A673 (cell line): Measurements from ENCODE around the gene TECPR1. TPM values are rescaled to one million over a fixed set of nuclear protein-coding genes. Genes with fewer than 3 reads are reported as not detected.

Source experiments
- BruUV-seq: library from RNA; stranded (reverse); fragments of 400-500 nt; replicated peaks from 2 replicates; lab custom pipeline; 2021; lab: Mats Ljungman, UMichigan
- CTCF ChIA-PET: fragments of 300-600 bp; sonication (Branson Sonifier 250); formaldehyde crosslinking; loops from one replicate; lab custom pipeline; 2022; ENCODE audit warnings: antibody characterized with exemption; lab: Charles Lee
- POLR2A ChIA-PET: fragments of 300-600 bp; sonication (Branson Sonifier 250); formaldehyde crosslinking; loops from one replicate; lab custom pipeline; 2022; ENCODE audit warnings: antibody characterized with exemption; ENCODE audit not compliant: low non-redundant PET; lab: Charles Lee
- DNase-seq: peaks from one replicate; pipeline ENCODE4 v3.0.0-alpha.2; 2015; ENCODE audit warnings: low spot score
- H3K27ac ChIP-seq: fragments of 200-600 bp; sonication (generic); 2 replicates; pipeline ENCODE4 v1.5.1; 2016; ENCODE audit warnings: mixed run types, low read depth, mild to moderate bottlenecking, mixed read lengths, antibody characterized with exemption, low read length; ENCODE audit not compliant: poor library complexity, severe bottlenecking
- H3K27me3 ChIP-seq: fragments of 200-600 bp; sonication (generic); replicated peaks from 2 replicates; pipeline ENCODE4 v1.6.1; 2017; ENCODE audit warnings: mixed run types, low read depth, mild to moderate bottlenecking, mixed read lengths, antibody characterized with exemption, low read length; ENCODE audit not compliant: insufficient read depth, poor library complexity
- H3K36me3 ChIP-seq: fragments of 200-600 bp; sonication (generic); 2 replicates; pipeline ENCODE4 v1.6.1; 2016; ENCODE audit warnings: mixed run types, mild to moderate bottlenecking, mixed read lengths, antibody characterized with exemption, low read length; ENCODE audit not compliant: insufficient read depth, poor library complexity, severe bottlenecking
- H3K4me1 ChIP-seq: fragments of 200-600 bp; sonication (generic); 2 replicates; pipeline ENCODE4 v1.6.1; 2017; ENCODE audit warnings: mixed run types, mild to moderate bottlenecking, mixed read lengths, antibody characterized with exemption, low read length; ENCODE audit not compliant: insufficient read depth, poor library complexity, severe bottlenecking
- H3K4me3 ChIP-seq: fragments of 200-600 bp; sonication (generic); 2 replicates; pipeline ENCODE4 v1.5.1; 2016; ENCODE audit warnings: low read depth, mixed run types, mild to moderate bottlenecking, mixed read lengths, low read length; ENCODE audit not compliant: poor library complexity, severe bottlenecking
- H3K9me3 ChIP-seq: fragments of 200-600 bp; sonication (generic); 2 replicates; pipeline ENCODE4 v1.6.1; 2016; ENCODE audit warnings: mixed run types, low read depth, mild to moderate bottlenecking, mixed read lengths, antibody characterized with exemption, low read length; ENCODE audit not compliant: poor library complexity, severe bottlenecking
- EZH2 ChIP-seq: fragments of 200-600 bp; sonication (generic); IDR thresholded peaks from 2 replicates; pipeline ENCODE4 v1.6.1; 2017; ENCODE audit warnings: borderline replicate concordance, low read depth, mild to moderate bottlenecking, mixed read lengths, antibody characterized with exemption, low read length; ENCODE audit not compliant: poor library complexity, severe bottlenecking
- intact Hi-C: fragments of 100-400 bp; cut with micrococcal nuclease; formaldehyde crosslinking; loops from one replicate; pipeline ENCODE4 v1.10.0; 2022; ENCODE audit not compliant: unreplicated experiment
- total RNA-seq: library from RNA; stranded (reverse); gene quantifications from 2 replicates; pipeline ENCODE4 v1.2.3, GENCODE V29; 2021
- TF ChIP-seq, protein P1 (sequence below): fragments of 300-800, 200-600 bp; sonication (generic); conservative IDR thresholded peaks from 2 replicates; pipeline ENCODE4 v1.5.1; 2017; ENCODE audit warnings: low read depth, mild to moderate bottlenecking, antibody characterized with exemption, low read length, moderate library complexity, mixed read lengths

The TECPR1 gene
- total RNA-seq, 1 experiment from 2014 or later = 25.9 TPM

GRCh38 chr7:98242934-98243333, 9.1 kb downstream of the TECPR1 start:
- CTCF ChIA-PET = no interaction called here
- no peaks in the 10 kb centered on the region for H3K9me3 ChIP-seq
- H3K4me3 ChIP-seq = no peak overlapping the region
- H3K36me3 ChIP-seq = no peaks in the 10 kb centered on the region
- H3K4me1 ChIP-seq = no peaks in the 10 kb centered on the region
- no peaks in the 10 kb centered on the region for H3K27me3 ChIP-seq
- intact Hi-C loops = no loop called here
- no peak overlapping the region for H3K27ac ChIP-seq
- TF ChIP-seq, protein P1, sequence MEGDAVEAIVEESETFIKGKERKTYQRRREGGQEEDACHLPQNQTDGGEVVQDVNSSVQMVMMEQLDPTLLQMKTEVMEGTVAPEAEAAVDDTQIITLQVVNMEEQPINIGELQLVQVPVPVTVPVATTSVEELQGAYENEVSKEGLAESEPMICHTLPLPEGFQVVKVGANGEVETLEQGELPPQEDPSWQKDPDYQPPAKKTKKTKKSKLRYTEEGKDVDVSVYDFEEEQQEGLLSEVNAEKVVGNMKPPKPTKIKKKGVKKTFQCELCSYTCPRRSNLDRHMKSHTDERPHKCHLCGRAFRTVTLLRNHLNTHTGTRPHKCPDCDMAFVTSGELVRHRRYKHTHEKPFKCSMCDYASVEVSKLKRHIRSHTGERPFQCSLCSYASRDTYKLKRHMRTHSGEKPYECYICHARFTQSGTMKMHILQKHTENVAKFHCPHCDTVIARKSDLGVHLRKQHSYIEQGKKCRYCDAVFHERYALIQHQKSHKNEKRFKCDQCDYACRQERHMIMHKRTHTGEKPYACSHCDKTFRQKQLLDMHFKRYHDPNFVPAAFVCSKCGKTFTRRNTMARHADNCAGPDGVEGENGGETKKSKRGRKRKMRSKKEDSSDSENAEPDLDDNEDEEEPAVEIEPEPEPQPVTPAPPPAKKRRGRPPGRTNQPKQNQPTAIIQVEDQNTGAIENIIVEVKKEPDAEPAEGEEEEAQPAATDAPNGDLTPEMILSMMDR = no peak
- TF ChIP-seq EZH2 = no peak
- DNase-seq = no peak
- BruUV-seq = no TSS peak
- POLR2A ChIA-PET = no interaction called here

GRCh38 chr7:98242342-98242741, 9.7 kb downstream of the TECPR1 start:
- DNase-seq = no peak
- intact Hi-C loops = no loop called here
- Histone ChIP-seq H3K27ac (no peak overlapping the region), H3K4me3 (no peak overlapping the region), H3K9me3 (no peaks in the 10 kb centered on the region), H3K4me1 (no peaks in the 10 kb centered on the region), H3K27me3 (no peaks in the 10 kb centered on the region), H3K36me3 (no peaks in the 10 kb centered on the region)
- BruUV-seq = no TSS peak
- POLR2A ChIA-PET = no interaction called here
- TF ChIP-seq, protein P1 = no peak
- TF ChIP-seq EZH2 = no peak
- CTCF ChIA-PET = no interaction called here

DNA sequence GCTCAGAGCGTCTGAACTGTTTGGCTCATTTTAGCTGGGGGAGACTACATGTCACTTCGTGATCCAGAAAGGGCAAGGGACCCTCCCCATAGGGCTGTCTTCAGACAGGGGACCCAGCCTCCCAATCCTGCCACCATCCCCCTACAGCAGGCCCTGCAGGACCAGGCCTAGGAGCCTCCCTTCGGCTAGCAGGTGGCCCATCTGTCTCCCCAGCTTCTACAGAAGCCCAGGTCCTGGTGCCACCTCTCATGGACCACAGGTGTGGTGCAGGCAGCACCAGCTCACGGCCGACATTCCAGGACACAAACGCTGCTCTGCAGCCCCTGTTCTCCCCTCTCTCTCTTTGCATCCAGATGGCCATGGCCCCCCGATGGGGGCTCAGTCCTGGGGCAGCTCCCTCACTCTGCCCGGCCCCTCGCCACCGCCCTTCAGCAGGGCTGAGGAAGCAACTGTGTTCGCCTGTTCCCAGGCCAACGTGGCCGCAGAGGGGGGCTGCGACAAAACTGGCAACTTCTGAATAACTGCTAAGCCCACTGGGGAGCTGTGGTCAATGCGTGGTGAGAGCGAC, 10.3 kb downstream of the TECPR1 start:
- Histone ChIP-seq H3K4me1 (no peaks in the 10 kb centered on the region), H3K27me3 (no peaks in the 10 kb centered on the region), H3K9me3 (no peaks in the 10 kb centered on the region), H3K27ac (no peak overlapping the region), H3K36me3 (no peaks in the 10 kb centered on the region), H3K4me3 (no peak overlapping the region)
- ChIA-PET CTCF (no interaction called here), POLR2A (no interaction called here)
- TF ChIP-seq, protein P1 = no peak
- TF ChIP-seq EZH2 = no peak
- no peak for DNase-seq
- no TSS peak for BruUV-seq
- intact Hi-C loops = no loop called here
